ENCODE measurements around the gene NDUFS4. TPM values are rescaled to one million over a fixed set of nuclear protein-coding genes. Genes with fewer than 3 reads are reported as not detected.

NDUFS4 gene
- total RNA-seq, 1 experiment from 2014 or later, result 112 TPM

GRCh38 chr5:53554444-53554843, 6.0 kb upstream of the NDUFS4 start:
- no peak for DNase-seq (ENCODE audit: low spot score)
- intact Hi-C loops (cut with micrococcal nuclease; ENCODE audit: unreplicated experiment), result no loop called here
- Histone ChIP-seq H3K9me3 (ENCODE audit: low read depth, low read length, poor library complexity, severe bottlenecking) (peaks cover 6% of the 10 kb centered on the region), H3K4me3 (ENCODE audit: low read depth, low read length, poor library complexity, severe bottlenecking) (no peak overlapping the region), H3K4me1 (ENCODE audit: insufficient read depth, low read length, poor library complexity, severe bottlenecking) (no peaks in the 10 kb centered on the region), H3K36me3 (ENCODE audit: insufficient read depth, low read length, poor library complexity, severe bottlenecking) (no peaks in the 10 kb centered on the region), H3K27me3 (replicated peaks; ENCODE audit: insufficient read depth, low read depth, low read length, poor library complexity) (peaks cover 26% of the 10 kb centered on the region), H3K27ac (ENCODE audit: low read depth, low read length, poor library complexity, severe bottlenecking) (no peak overlapping the region)
- POLR2A ChIA-PET (ENCODE audit: low non-redundant PET), result no interaction called here
- CTCF ChIA-PET, result no interaction called here
- TF ChIP-seq CTCF (conservative IDR thresholded peaks at IDR 0.05; ENCODE audit: low read depth, low read length), result no peak
- no peak for TF ChIP-seq EZH2 (IDR thresholded peaks at IDR 0.05; ENCODE audit: borderline replicate concordance, low read depth, low read length, poor library complexity, severe bottlenecking)
- BruUV-seq (replicated peaks), result no TSS peak

GRCh38 chr5:53555160-53555559, 5.3 kb upstream of the NDUFS4 start:
- no peak for DNase-seq (ENCODE audit: low spot score)
- POLR2A ChIA-PET (ENCODE audit: low non-redundant PET), result no interaction called here
- Histone ChIP-seq H3K27me3 (replicated peaks; ENCODE audit: insufficient read depth, low read depth, low read length, poor library complexity) (peaks cover 26% of the 10 kb centered on the region), H3K4me1 (ENCODE audit: insufficient read depth, low read length, poor library complexity, severe bottlenecking) (no peaks in the 10 kb centered on the region), H3K36me3 (ENCODE audit: insufficient read depth, low read length, poor library complexity, severe bottlenecking) (no peaks in the 10 kb centered on the region), H3K9me3 (ENCODE audit: low read depth, low read length, poor library complexity, severe bottlenecking) (peaks cover 6% of the 10 kb centered on the region), H3K4me3 (ENCODE audit: low read depth, low read length, poor library complexity, severe bottlenecking) (no peak overlapping the region), H3K27ac (ENCODE audit: low read depth, low read length, poor library complexity, severe bottlenecking) (no peak overlapping the region)
- intact Hi-C loops (cut with micrococcal nuclease; ENCODE audit: unreplicated experiment), result no loop called here
- CTCF ChIA-PET, result no interaction called here
- BruUV-seq (replicated peaks), result no TSS peak
- TF ChIP-seq CTCF (conservative IDR thresholded peaks at IDR 0.05; ENCODE audit: low read depth, low read length) (no peak), EZH2 (IDR thresholded peaks at IDR 0.05; ENCODE audit: borderline replicate concordance, low read depth, low read length, poor library complexity, severe bottlenecking) (no peak)

- intact Hi-C loops (cut with micrococcal nuclease; ENCODE audit: unreplicated experiment), result no loop called here
- POLR2A ChIA-PET (ENCODE audit: low non-redundant PET), result no interaction called here
- CTCF ChIA-PET, result no interaction called here
- Histone ChIP-seq H3K4me3 (ENCODE audit: low read depth, low read length, poor library complexity, severe bottlenecking) (no peak overlapping the region), H3K27me3 (replicated peaks; ENCODE audit: insufficient read depth, low read depth, low read length, poor library complexity) (peaks cover 26% of the 10 kb centered on the region), H3K9me3 (ENCODE audit: low read depth, low read length, poor library complexity, severe bottlenecking) (peaks cover 6% of the 10 kb centered on the region), H3K27ac (ENCODE audit: low read depth, low read length, poor library complexity, severe bottlenecking) (no peak overlapping the region), H3K36me3 (ENCODE audit: insufficient read depth, low read length, poor library complexity, severe bottlenecking) (no peaks in the 10 kb centered on the region), H3K4me1 (ENCODE audit: insufficient read depth, low read length, poor library complexity, severe bottlenecking) (no peaks in the 10 kb centered on the region)
- TF ChIP-seq CTCF (conservative IDR thresholded peaks at IDR 0.05; ENCODE audit: low read depth, low read length) (no peak), EZH2 (IDR thresholded peaks at IDR 0.05; ENCODE audit: borderline replicate concordance, low read depth, low read length, poor library complexity, severe bottlenecking) (no peak)
- DNase-seq (ENCODE audit: low spot score), result no peak
- no TSS peak for BruUV-seq (replicated peaks)
Observed at GRCh38 chr5:53556001-53556400, 4.4 kb upstream of the NDUFS4 start.

Data from A673 (cell line).